Neuron (in vitro differentiated cells): ENCODE measurements around the gene PHF13.
A peak's percentile ranks its signal among the peaks of the same experiment; 100 is the strongest.

Source experiments
- H2AFZ ChIP-seq: one replicate; pipeline ENCODE4 v1.6.1; 2013; ENCODE audit warnings: low read depth, mild to moderate bottlenecking, inconsistent platforms, low read length, moderate library complexity
- H3K27me3 ChIP-seq: one replicate; pipeline ENCODE4 v1.6.1; 2013; ENCODE audit warnings: low read length; ENCODE audit not compliant: insufficient read depth
- H3K36me3 ChIP-seq: one replicate; pipeline ENCODE4 v1.6.1; 2013; ENCODE audit warnings: low read length; ENCODE audit not compliant: insufficient read depth
- H3K4me1 ChIP-seq: one replicate; pipeline ENCODE4 v1.6.1; 2013; ENCODE audit warnings: low read length; ENCODE audit not compliant: insufficient read depth
- H3K4me3 ChIP-seq: 2 replicates; pipeline ENCODE4 v1.5.1; 2013; ENCODE audit warnings: mild to moderate bottlenecking, low read length, moderate library complexity
- H3K9me3 ChIP-seq: one replicate; pipeline ENCODE4 v1.6.1; 2013; ENCODE audit warnings: low read length

PHF13 gene

GRCh38 chr1:6601049-6601922, 12.2 kb upstream of the PHF13 start:
- Histone ChIP-seq H3K4me1 (peaks cover 36% of the 10 kb centered on the region), H3K9me3 (no peaks in the 10 kb centered on the region), H3K27me3 (no peaks in the 10 kb centered on the region), H3K36me3 (peaks cover 19% of the 10 kb centered on the region), H2AFZ (no peak overlapping the region), H3K4me3 (peak overlapping the region; percentile 80)

GRCh38 chr1:6601923-6602668, 11.4 kb upstream of the PHF13 start:
- peaks cover 36% of the 10 kb centered on the region for H3K4me1 ChIP-seq
- H3K27me3 ChIP-seq = no peaks in the 10 kb centered on the region
- H3K36me3 ChIP-seq = peaks cover 13% of the 10 kb centered on the region
- peak overlapping the region; percentile 80 for H3K4me3 ChIP-seq
- H3K9me3 ChIP-seq = no peaks in the 10 kb centered on the region
- no peak overlapping the region for H2AFZ ChIP-seq

GRCh38 chr1:6602669-6603237, 10.8 kb upstream of the PHF13 start, which contains the start of gene KLHL21:
Gene KLHL21 (minus strand): TSS chr1:6602869. CDS start chr1:6602817, 52 bp downstream.
- Histone ChIP-seq H3K36me3 (peaks cover 7% of the 10 kb centered on the region), H3K9me3 (no peaks in the 10 kb centered on the region), H2AFZ (peak within 1 kb of the TSS; percentile 67), H3K4me3 (peak within 1 kb of the TSS; percentile 80), H3K4me1 (peaks cover 36% of the 10 kb centered on the region), H3K27me3 (no peaks in the 10 kb centered on the region)

GRCh38 chr1:6603238-6603914, 10.2 kb upstream of the PHF13 start:
- Histone ChIP-seq H3K4me1 (peaks cover 36% of the 10 kb centered on the region), H3K9me3 (no peaks in the 10 kb centered on the region), H3K36me3 (peaks cover 3% of the 10 kb centered on the region), H3K27me3 (no peaks in the 10 kb centered on the region), H3K4me3 (peak overlapping the region; percentile 80), H2AFZ (peak overlapping the region; percentile 67)

GRCh38 chr1:6603915-6604558, 9.5 kb upstream of the PHF13 start:
- Histone ChIP-seq H2AFZ (peak overlapping the region; percentile 67), H3K27me3 (no peaks in the 10 kb centered on the region), H3K4me1 (peaks cover 36% of the 10 kb centered on the region), H3K36me3 (peaks cover 2% of the 10 kb centered on the region), H3K9me3 (no peaks in the 10 kb centered on the region), H3K4me3 (peak overlapping the region; percentile 80)

GRCh38 chr1:6612641-6613360, 730 bp upstream of the PHF13 start:
- peak overlapping the region; percentile 97 for H3K4me3 ChIP-seq
- peaks cover 7% of the 10 kb centered on the region for H3K4me1 ChIP-seq
- no peaks in the 10 kb centered on the region for H3K27me3 ChIP-seq
- H3K36me3 ChIP-seq = peaks cover 11% of the 10 kb centered on the region
- no peaks in the 10 kb centered on the region for H3K9me3 ChIP-seq
- H2AFZ ChIP-seq = peak overlapping the region; percentile 90

- H3K4me3 ChIP-seq = peak overlapping the region; percentile 78
- H3K4me1 ChIP-seq = peaks cover 7% of the 10 kb centered on the region
- no peaks in the 10 kb centered on the region for H3K27me3 ChIP-seq
- H3K36me3 ChIP-seq = peaks cover 24% of the 10 kb centered on the region
- peak overlapping the region; percentile 84 for H2AFZ ChIP-seq
- H3K9me3 ChIP-seq = no peaks in the 10 kb centered on the region
These were observed 743 bp downstream of the PHF13 start for GRCh38 chr1:6614019-6614928.

GRCh38 chr1:6614929-6615785, 1.6 kb downstream of the PHF13 start:
- peaks cover 31% of the 10 kb centered on the region for H3K36me3 ChIP-seq
- H3K27me3 ChIP-seq = no peaks in the 10 kb centered on the region
- no peaks in the 10 kb centered on the region for H3K9me3 ChIP-seq
- H3K4me1 ChIP-seq = peaks cover 7% of the 10 kb centered on the region
- no peak overlapping the region for H2AFZ ChIP-seq
- H3K4me3 ChIP-seq = peak overlapping the region; percentile 78

- Histone ChIP-seq H3K9me3 (no peaks in the 10 kb centered on the region), H2AFZ (no peak overlapping the region), H3K4me3 (no peak overlapping the region), H3K36me3 (peaks cover 63% of the 10 kb centered on the region), H3K4me1 (peaks cover 2% of the 10 kb centered on the region), H3K27me3 (no peaks in the 10 kb centered on the region)
These were observed 5.5 kb downstream of the PHF13 start for GRCh38 chr1:6619045-6619444.

- H3K36me3 ChIP-seq = peaks cover 63% of the 10 kb centered on the region
- peaks cover 8% of the 10 kb centered on the region for H3K4me1 ChIP-seq
- no peaks in the 10 kb centered on the region for H3K9me3 ChIP-seq
- H3K27me3 ChIP-seq = no peaks in the 10 kb centered on the region
- H2AFZ ChIP-seq = no peak overlapping the region
- H3K4me3 ChIP-seq = no peak overlapping the region
These were observed 8.2 kb downstream of the PHF13 start for GRCh38 chr1:6621429-6622391.
